Measurements from ENCODE around the gene STK24. TPM values are rescaled to one million over a fixed set of nuclear protein-coding genes. Genes with fewer than 3 reads are reported as not detected.

Gene STK24
- total RNA-seq, 1 donor from 2014 or later = 19.8 TPM

DNA sequence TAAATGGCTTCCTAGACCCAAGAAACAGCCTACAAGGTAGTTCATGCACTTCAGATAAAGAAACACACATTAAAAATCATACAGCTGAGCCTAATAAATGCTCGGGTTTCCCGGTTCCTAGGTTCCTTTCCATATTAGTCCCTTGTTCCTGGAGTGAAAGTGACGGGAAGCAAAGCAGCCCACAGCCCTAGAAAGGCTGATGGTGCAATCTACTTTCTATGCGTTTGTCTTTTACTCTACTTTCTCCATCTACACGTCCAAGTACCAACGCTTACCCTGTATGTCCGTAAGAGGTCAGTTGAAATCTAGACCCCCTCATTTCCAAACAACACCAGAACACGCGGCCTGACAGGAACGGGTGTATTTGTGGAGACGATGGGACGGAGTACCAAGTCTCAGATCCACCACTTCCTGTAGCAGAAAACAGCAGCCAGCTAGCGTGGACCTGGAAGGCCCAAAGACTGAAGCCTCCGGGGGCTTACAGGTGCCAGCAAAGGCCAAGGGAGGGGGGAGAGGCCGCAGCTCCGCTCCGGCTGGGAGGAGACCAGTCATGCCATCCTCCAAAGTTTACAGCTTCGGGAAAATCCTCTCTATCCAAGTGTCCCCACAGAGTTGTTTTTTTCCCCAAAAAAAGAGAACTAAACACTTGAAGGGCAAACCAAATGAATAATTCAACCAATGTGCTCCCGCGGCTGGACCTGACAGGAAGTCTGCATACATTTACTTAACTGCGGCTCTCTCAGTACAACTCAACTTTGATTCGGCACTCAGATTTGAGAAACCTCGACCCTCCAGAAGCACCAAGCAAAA is 34.1 kb downstream of the STK24 start:
- no peaks in the 10 kb centered on the region for H3K27me3 ChIP-seq (ENCODE audit: control insufficient read depth in 3 of 3, insufficient read depth in 3 of 3, low read length in 3 of 3)
- peaks cover 0 to under 1% (median 0%) of the 10 kb centered on the region in 3 donors for H3K36me3 ChIP-seq (ENCODE audit: control insufficient read depth in 3 of 3, insufficient read depth in 3 of 3, low read length in 3 of 3)
- no peaks in the 10 kb centered on the region for H3K9me3 ChIP-seq (ENCODE audit: control insufficient read depth in 3 of 3, low read length in 3 of 3)
- peaks cover 60 to 69% (median 66%) of the 10 kb centered on the region in 3 donors for H3K4me1 ChIP-seq (ENCODE audit: control insufficient read depth in 3 of 3, insufficient read depth in 3 of 3, low read length in 3 of 3)
- peak overlapping the region; percentile 61 for H3K27ac ChIP-seq (ENCODE audit: low read depth, low read length)
- H3K9ac ChIP-seq (ENCODE audit: low read depth in 1 of 3, low read length in 3 of 3) = peak overlapping the region in 2 of 3 donors; percentile 24 to 67
- H3K4me3 ChIP-seq (ENCODE audit: low read length in 3 of 3) = peak overlapping the region; percentile 34 to 47 (median 42)

DNA sequence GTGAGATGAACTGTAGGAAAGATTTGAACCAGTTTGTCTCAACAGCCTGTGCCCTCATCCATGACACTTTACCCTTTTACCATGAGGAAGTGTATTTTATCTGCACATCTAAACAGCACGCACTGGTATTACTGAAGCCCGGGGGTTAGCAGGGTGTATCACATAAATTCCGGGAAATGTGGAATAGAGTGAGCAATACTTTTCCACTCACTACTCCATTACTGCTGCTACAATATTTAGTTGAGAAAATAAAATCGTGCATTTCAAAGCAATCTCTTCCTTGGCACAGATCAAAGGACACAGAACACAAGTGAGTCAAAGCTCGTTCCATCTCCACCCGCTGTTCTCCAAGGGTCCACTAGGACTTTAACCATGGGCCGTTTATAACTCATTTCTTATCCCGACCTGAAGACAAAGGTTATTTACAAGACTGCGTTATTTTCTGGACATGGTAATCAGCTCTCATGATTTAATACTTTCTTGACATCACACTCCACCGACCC is 35.2 kb downstream of the STK24 start:
- H3K4me3 ChIP-seq (ENCODE audit: low read length in 3 of 3) = no peak overlapping the region
- no peaks in the 10 kb centered on the region for H3K27me3 ChIP-seq (ENCODE audit: control insufficient read depth in 3 of 3, insufficient read depth in 3 of 3, low read length in 3 of 3)
- peaks cover 0 to 2% (median 0%) of the 10 kb centered on the region in 3 donors for H3K36me3 ChIP-seq (ENCODE audit: control insufficient read depth in 3 of 3, insufficient read depth in 3 of 3, low read length in 3 of 3)
- H3K9ac ChIP-seq (ENCODE audit: low read depth in 1 of 3, low read length in 3 of 3) = no peak overlapping the region
- H3K9me3 ChIP-seq (ENCODE audit: control insufficient read depth in 3 of 3, low read length in 3 of 3) = no peaks in the 10 kb centered on the region
- H3K27ac ChIP-seq (ENCODE audit: low read depth, low read length) = peak overlapping the region; percentile 61
- peaks cover 64 to 79% (median 68%) of the 10 kb centered on the region in 3 donors for H3K4me1 ChIP-seq (ENCODE audit: control insufficient read depth in 3 of 3, insufficient read depth in 3 of 3, low read length in 3 of 3)

DNA sequence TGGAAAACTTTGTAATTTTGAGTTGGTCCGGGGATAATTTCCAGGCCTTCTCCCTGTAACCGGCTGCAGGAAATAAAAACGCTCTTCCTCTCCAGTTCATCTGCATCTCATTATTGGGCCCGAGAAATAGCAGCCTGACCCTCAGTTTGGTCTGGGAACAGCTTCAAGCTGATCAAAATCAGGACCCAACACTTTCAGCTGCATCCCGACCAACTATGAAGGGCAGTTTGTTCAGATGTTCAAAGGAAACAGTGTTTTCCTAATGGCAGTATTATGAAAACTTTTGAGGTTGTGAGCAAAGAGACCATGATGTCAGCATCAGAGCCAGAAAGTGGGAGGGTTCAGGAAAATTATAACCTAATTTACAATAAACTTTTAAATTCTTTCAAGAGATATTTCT is 35.7 kb downstream of the STK24 start:
- peaks cover 0 to 2% (median 0%) of the 10 kb centered on the region in 3 donors for H3K36me3 ChIP-seq (ENCODE audit: control insufficient read depth in 3 of 3, insufficient read depth in 3 of 3, low read length in 3 of 3)
- no peak overlapping the region for H3K9ac ChIP-seq (ENCODE audit: low read depth in 1 of 3, low read length in 3 of 3)
- no peak overlapping the region for H3K27ac ChIP-seq (ENCODE audit: low read depth, low read length)
- peaks cover 65 to 81% (median 69%) of the 10 kb centered on the region in 3 donors for H3K4me1 ChIP-seq (ENCODE audit: control insufficient read depth in 3 of 3, insufficient read depth in 3 of 3, low read length in 3 of 3)
- no peaks in the 10 kb centered on the region for H3K27me3 ChIP-seq (ENCODE audit: control insufficient read depth in 3 of 3, insufficient read depth in 3 of 3, low read length in 3 of 3)
- no peak overlapping the region for H3K4me3 ChIP-seq (ENCODE audit: low read length in 3 of 3)
- no peaks in the 10 kb centered on the region for H3K9me3 ChIP-seq (ENCODE audit: control insufficient read depth in 3 of 3, low read length in 3 of 3)

DNA sequence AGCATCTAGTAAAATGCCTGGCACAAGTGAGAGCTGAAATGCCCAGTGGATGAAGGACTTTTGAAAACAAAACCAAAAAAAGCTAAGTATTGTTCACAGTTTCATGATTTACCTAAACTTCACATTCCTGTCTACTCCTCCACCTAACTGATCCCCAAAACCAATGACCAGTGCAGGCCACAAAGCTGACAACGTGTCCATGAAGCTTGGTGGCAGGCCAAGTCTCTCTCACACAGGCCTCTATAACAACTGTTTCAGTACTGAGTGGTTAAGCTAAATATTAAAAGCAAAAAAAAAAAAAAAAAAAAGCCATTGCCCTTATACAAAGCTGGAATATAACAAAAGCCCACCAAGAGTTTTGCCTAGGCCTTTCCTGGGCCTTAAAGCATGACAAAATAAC is 36.4 kb downstream of the STK24 start:
- Histone ChIP-seq H3K27me3 (ENCODE audit: control insufficient read depth in 3 of 3, insufficient read depth in 3 of 3, low read length in 3 of 3) (no peaks in the 10 kb centered on the region), H3K4me3 (ENCODE audit: low read length in 3 of 3) (no peak overlapping the region), H3K4me1 (ENCODE audit: control insufficient read depth in 3 of 3, insufficient read depth in 3 of 3, low read length in 3 of 3) (peaks cover 71 to 85% (median 71%) of the 10 kb centered on the region in 3 donors), H3K9ac (ENCODE audit: low read depth in 1 of 3, low read length in 3 of 3) (no peak overlapping the region), H3K9me3 (ENCODE audit: control insufficient read depth in 3 of 3, low read length in 3 of 3) (no peaks in the 10 kb centered on the region), H3K36me3 (ENCODE audit: control insufficient read depth in 3 of 3, insufficient read depth in 3 of 3, low read length in 3 of 3) (peaks cover 0 to 2% (median 0%) of the 10 kb centered on the region in 3 donors), H3K27ac (ENCODE audit: low read depth, low read length) (peak overlapping the region; percentile 1)

DNA sequence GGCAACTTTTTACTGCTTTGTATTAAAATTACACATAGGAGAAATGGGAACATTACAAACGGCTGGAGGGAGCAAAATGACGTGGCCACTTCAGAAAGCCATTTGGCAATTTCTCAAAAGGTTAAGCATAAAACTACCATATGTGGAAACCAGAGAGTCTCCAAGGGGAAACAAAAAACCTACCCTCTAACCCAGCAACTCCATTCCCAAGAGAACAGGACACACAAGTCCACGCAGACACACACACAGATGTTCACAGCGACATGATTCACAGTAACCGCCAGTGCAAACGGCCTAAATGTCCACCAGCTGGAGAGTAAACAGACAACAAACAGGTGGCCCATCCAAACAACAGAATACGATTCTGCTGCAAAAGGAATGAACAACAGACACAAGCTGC is 37.2 kb downstream of the STK24 start:
- peaks cover 69 to 81% (median 72%) of the 10 kb centered on the region in 3 donors for H3K4me1 ChIP-seq (ENCODE audit: control insufficient read depth in 3 of 3, insufficient read depth in 3 of 3, low read length in 3 of 3)
- no peaks in the 10 kb centered on the region for H3K27me3 ChIP-seq (ENCODE audit: control insufficient read depth in 3 of 3, insufficient read depth in 3 of 3, low read length in 3 of 3)
- peak overlapping the region; percentile 1 for H3K27ac ChIP-seq (ENCODE audit: low read depth, low read length)
- peaks cover 0 to 2% (median 0%) of the 10 kb centered on the region in 3 donors for H3K36me3 ChIP-seq (ENCODE audit: control insufficient read depth in 3 of 3, insufficient read depth in 3 of 3, low read length in 3 of 3)
- no peak overlapping the region for H3K4me3 ChIP-seq (ENCODE audit: low read length in 3 of 3)
- no peaks in the 10 kb centered on the region for H3K9me3 ChIP-seq (ENCODE audit: control insufficient read depth in 3 of 3, low read length in 3 of 3)
- H3K9ac ChIP-seq (ENCODE audit: low read depth in 1 of 3, low read length in 3 of 3) = peak overlapping the region in 1 of 3 donors; percentile 35

DNA sequence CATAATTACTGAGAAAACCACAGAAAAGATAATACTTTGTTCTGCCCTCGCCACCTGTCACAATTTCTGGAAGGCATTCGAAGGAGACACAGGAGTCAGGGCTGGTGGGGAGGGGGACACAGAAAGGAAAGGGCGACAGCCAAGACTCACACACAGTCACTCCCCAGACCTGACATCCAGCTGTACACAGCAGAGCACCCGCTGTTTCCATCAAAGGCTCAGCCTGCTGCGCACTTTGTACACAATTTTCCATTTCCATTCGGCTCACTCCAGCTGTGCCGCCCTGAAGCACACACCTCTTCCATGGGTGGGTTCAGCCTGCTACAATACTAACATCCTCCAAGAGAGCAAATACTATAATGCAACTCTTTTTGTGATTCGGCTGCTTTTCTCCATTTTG is 38.0 kb downstream of the STK24 start:
- H3K27ac ChIP-seq (ENCODE audit: low read depth, low read length) = no peak overlapping the region
- H3K27me3 ChIP-seq (ENCODE audit: control insufficient read depth in 3 of 3, insufficient read depth in 3 of 3, low read length in 3 of 3) = no peaks in the 10 kb centered on the region
- H3K9me3 ChIP-seq (ENCODE audit: control insufficient read depth in 3 of 3, low read length in 3 of 3) = no peaks in the 10 kb centered on the region
- H3K4me1 ChIP-seq (ENCODE audit: control insufficient read depth in 3 of 3, insufficient read depth in 3 of 3, low read length in 3 of 3) = peaks cover 61 to 76% (median 66%) of the 10 kb centered on the region in 3 donors
- H3K9ac ChIP-seq (ENCODE audit: low read depth in 1 of 3, low read length in 3 of 3) = no peak overlapping the region
- peaks cover 0 to 2% (median 0%) of the 10 kb centered on the region in 3 donors for H3K36me3 ChIP-seq (ENCODE audit: control insufficient read depth in 3 of 3, insufficient read depth in 3 of 3, low read length in 3 of 3)
- H3K4me3 ChIP-seq (ENCODE audit: low read length in 3 of 3) = no peak overlapping the region

DNA sequence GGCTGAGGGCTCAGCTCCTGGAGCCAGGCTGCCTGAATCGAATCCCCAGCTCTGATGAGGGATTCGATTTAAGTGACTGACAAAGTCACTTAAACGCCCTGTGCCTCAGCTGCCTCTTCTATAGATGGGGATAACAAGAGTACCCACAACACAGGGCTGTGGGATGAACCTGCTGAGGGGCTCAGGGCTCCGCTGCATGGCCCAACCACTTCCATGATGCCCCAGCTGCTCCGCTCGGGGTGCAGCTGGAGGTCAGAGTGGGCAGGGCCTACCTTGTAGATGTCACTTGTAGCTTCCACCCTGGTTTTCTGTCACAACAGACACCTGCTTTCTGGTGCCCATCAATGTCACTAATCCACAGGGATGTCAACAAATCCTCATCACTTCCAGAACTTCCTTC is 39.2 kb downstream of the STK24 start:
- Histone ChIP-seq H3K4me1 (ENCODE audit: control insufficient read depth in 3 of 3, insufficient read depth in 3 of 3, low read length in 3 of 3) (peaks cover 54 to 68% (median 58%) of the 10 kb centered on the region in 3 donors), H3K9me3 (ENCODE audit: control insufficient read depth in 3 of 3, low read length in 3 of 3) (no peaks in the 10 kb centered on the region), H3K36me3 (ENCODE audit: control insufficient read depth in 3 of 3, insufficient read depth in 3 of 3, low read length in 3 of 3) (peaks cover 0 to 2% (median 0%) of the 10 kb centered on the region in 3 donors), H3K27me3 (ENCODE audit: control insufficient read depth in 3 of 3, insufficient read depth in 3 of 3, low read length in 3 of 3) (no peaks in the 10 kb centered on the region), H3K9ac (ENCODE audit: low read depth in 1 of 3, low read length in 3 of 3) (no peak overlapping the region), H3K4me3 (ENCODE audit: low read length in 3 of 3) (no peak overlapping the region), H3K27ac (ENCODE audit: low read depth, low read length) (no peak overlapping the region)

DNA sequence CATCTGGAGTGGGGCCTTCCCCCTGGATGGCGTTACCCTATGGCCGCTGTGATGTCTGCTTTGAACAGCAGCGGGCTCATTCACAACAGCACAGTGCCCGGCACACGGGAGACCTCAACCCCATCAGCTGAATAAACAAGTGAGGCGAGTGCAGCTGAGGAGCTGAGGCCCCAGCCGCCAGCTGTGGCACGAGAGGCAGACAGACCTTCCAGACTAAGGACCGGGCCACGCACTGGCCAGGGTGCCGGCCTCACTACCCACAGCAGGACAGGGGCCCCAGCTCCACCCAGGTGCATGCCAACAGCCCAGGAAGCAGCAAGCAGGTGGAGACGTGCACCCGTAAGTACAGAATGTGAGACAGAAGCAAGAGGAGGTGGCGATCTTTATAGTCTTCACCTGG is 39.6 kb downstream of the STK24 start:
- Histone ChIP-seq H3K4me3 (ENCODE audit: low read length in 3 of 3) (no peak overlapping the region), H3K36me3 (ENCODE audit: control insufficient read depth in 3 of 3, insufficient read depth in 3 of 3, low read length in 3 of 3) (peaks cover 0 to 2% (median 0%) of the 10 kb centered on the region in 3 donors), H3K27me3 (ENCODE audit: control insufficient read depth in 3 of 3, insufficient read depth in 3 of 3, low read length in 3 of 3) (no peaks in the 10 kb centered on the region), H3K27ac (ENCODE audit: low read depth, low read length) (no peak overlapping the region), H3K9ac (ENCODE audit: low read depth in 1 of 3, low read length in 3 of 3) (no peak overlapping the region), H3K4me1 (ENCODE audit: control insufficient read depth in 3 of 3, insufficient read depth in 3 of 3, low read length in 3 of 3) (peaks cover 49 to 64% (median 54%) of the 10 kb centered on the region in 3 donors), H3K9me3 (ENCODE audit: control insufficient read depth in 3 of 3, low read length in 3 of 3) (no peaks in the 10 kb centered on the region)

DNA sequence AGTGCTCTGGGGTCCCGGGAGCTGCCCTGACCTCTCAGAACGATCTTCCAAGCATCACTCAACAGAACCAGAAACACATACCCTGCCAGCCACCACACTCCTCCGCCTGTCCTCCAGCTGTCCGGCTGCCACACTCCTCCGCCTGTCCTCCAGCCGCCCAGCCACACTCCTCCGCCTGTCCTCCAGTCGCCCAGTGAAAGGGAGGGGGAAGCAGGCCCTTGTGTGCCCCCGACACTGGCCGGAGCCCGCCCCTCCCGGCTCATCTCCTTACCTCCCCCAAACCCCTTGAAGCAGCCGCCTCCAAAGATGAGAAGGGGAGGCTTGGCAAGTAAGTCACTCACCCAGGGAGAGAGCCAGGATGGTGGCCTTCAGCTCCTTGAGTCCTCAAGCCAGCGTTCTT is 40.2 kb downstream of the STK24 start:
- Histone ChIP-seq H3K4me3 (ENCODE audit: low read length in 3 of 3) (no peak overlapping the region), H3K4me1 (ENCODE audit: control insufficient read depth in 3 of 3, insufficient read depth in 3 of 3, low read length in 3 of 3) (peaks cover 46 to 64% (median 53%) of the 10 kb centered on the region in 3 donors), H3K27ac (ENCODE audit: low read depth, low read length) (no peak overlapping the region), H3K9me3 (ENCODE audit: control insufficient read depth in 3 of 3, low read length in 3 of 3) (no peaks in the 10 kb centered on the region), H3K9ac (ENCODE audit: low read depth in 1 of 3, low read length in 3 of 3) (no peak overlapping the region), H3K36me3 (ENCODE audit: control insufficient read depth in 3 of 3, insufficient read depth in 3 of 3, low read length in 3 of 3) (peaks cover 0 to 2% (median 0%) of the 10 kb centered on the region in 3 donors), H3K27me3 (ENCODE audit: control insufficient read depth in 3 of 3, insufficient read depth in 3 of 3, low read length in 3 of 3) (no peaks in the 10 kb centered on the region)
